GM12864 (cell line): Measurements from ENCODE around the gene TH.
A peak's percentile ranks its signal among the peaks of the same experiment; 100 is the strongest.

Source experiments
- DNase-seq: peaks from one replicate; pipeline ENCODE4 v3.0.0-alpha.2; 2011; ENCODE audit warnings: low read depth
- H3K4me3 ChIP-seq: 2 replicates; pipeline ENCODE4 v1.5.1; 2011; ENCODE audit warnings: mild to moderate bottlenecking, low read depth, low read length, control low read depth
- CTCF ChIP-seq: IDR thresholded peaks from 2 replicates; pipeline ENCODE4 v1.5.1; 2011; ENCODE audit warnings: low read depth, mild to moderate bottlenecking, moderate library complexity, low read length, control low read depth, inconsistent platforms; ENCODE audit errors: missing control alignments

The TH gene

GRCh38 chr11:2168286-2169004 lies 3.2 kb downstream of the TH start:
- no peak overlapping the region for H3K4me3 ChIP-seq
- no peak for DNase-seq
- TF ChIP-seq CTCF, result no peak

GRCh38 chr11:2167141-2168045 lies 4.2 kb downstream of the TH start:
- no peak for DNase-seq
- TF ChIP-seq CTCF, result no peak
- no peak overlapping the region for H3K4me3 ChIP-seq

GRCh38 chr11:2166091-2166851 lies 5.3 kb downstream of the TH start:
- no peak for DNase-seq
- H3K4me3 ChIP-seq, result no peak overlapping the region
- peak; percentile 59 for TF ChIP-seq CTCF

GRCh38 chr11:2165571-2165970 lies 6.0 kb downstream of the TH start:
- TF ChIP-seq CTCF, result no peak
- no peak overlapping the region for H3K4me3 ChIP-seq
- no peak for DNase-seq

GRCh38 chr11:2164861-2165555 lies 6.6 kb downstream of the TH start:
- no peak overlapping the region for H3K4me3 ChIP-seq
- no peak for TF ChIP-seq CTCF
- no peak for DNase-seq

- TF ChIP-seq CTCF, result no peak
Measured at GRCh38 chr11:2164081-2164480, 7.5 kb downstream of the TH start.

More at GRCh38 chr11:2164081-2164480, 7.5 kb downstream of the TH start:
- no peak overlapping the region for H3K4me3 ChIP-seq
- DNase-seq, result no peak
